ENCODE results near the gene HS6ST1. TPM values are rescaled to one million over a fixed set of nuclear protein-coding genes. Genes with fewer than 3 reads are reported as not detected.

The HS6ST1 gene
- total RNA-seq, 1 donor from 2014 or later = 141 TPM

- Mint-ChIP-seq H3K4me1 (no peaks in the 10 kb centered on the region), H3K27ac (no peak overlapping the region), H3K4me3 (no peak overlapping the region), H3K9me3 (no peaks in the 10 kb centered on the region), H3K27me3 (ENCODE audit: low read depth) (no peaks in the 10 kb centered on the region), H3K36me3 (no peaks in the 10 kb centered on the region)
- no peak for TF ChIP-seq CTCF (IDR thresholded peaks at IDR 0.05; ENCODE audit: unreplicated experiment)
- no peak for DNase-seq (ENCODE audit: low spot score in 2 of 2, unreplicated experiment in 2 of 2)
These were observed 98.8 kb downstream of the HS6ST1 start for GRCh38 chr2:128219891-128220290.

GRCh38 chr2:128217671-128218070, 101.0 kb downstream of the HS6ST1 start:
- no peaks in the 10 kb centered on the region for H3K4me1 Mint-ChIP-seq
- TF ChIP-seq CTCF (IDR thresholded peaks at IDR 0.05; ENCODE audit: unreplicated experiment) = no peak
- no peak overlapping the region for H3K27ac Mint-ChIP-seq
- DNase-seq (ENCODE audit: low spot score in 2 of 2, unreplicated experiment in 2 of 2) = no peak
- no peaks in the 10 kb centered on the region for H3K36me3 Mint-ChIP-seq
- no peaks in the 10 kb centered on the region for H3K27me3 Mint-ChIP-seq (ENCODE audit: low read depth)
- H3K4me3 Mint-ChIP-seq = no peak overlapping the region
- no peaks in the 10 kb centered on the region for H3K9me3 Mint-ChIP-seq

GRCh38 chr2:128215897-128216642, 102.6 kb downstream of the HS6ST1 start:
- no peak for DNase-seq (ENCODE audit: low spot score in 2 of 2, unreplicated experiment in 2 of 2)
- no peaks in the 10 kb centered on the region for H3K9me3 Mint-ChIP-seq
- no peaks in the 10 kb centered on the region for H3K36me3 Mint-ChIP-seq
- H3K27me3 Mint-ChIP-seq (ENCODE audit: low read depth) = no peaks in the 10 kb centered on the region
- no peak overlapping the region for H3K27ac Mint-ChIP-seq
- TF ChIP-seq CTCF (IDR thresholded peaks at IDR 0.05; ENCODE audit: unreplicated experiment) = no peak
- H3K4me3 Mint-ChIP-seq = no peak overlapping the region
- H3K4me1 Mint-ChIP-seq = no peaks in the 10 kb centered on the region

Other genes with a start within 250 kb of the HS6ST1 start
- 38.1 to 46.5 TPM (median 41.8 TPM) in 3 replicates for gene UGGT1, start 227.7 kb downstream of the HS6ST1 start, total RNA-seq

Data from mesothelial cell of epicardium (in vitro differentiated cells).